A549 (cell line): Measurements from ENCODE around the gene TRIM47. TPM values are rescaled to one million over a fixed set of nuclear protein-coding genes. Genes with fewer than 3 reads are reported as not detected.

Experiments
- ATAC-seq, 2 experiments: fragments of 200-7000 bp in 1 of 2; fragments of >200 bp in 1 of 2; cut with Nextera tagmentation in 1 of 2; cut with Tn5 transposase in 1 of 2; 3 replicates each; pipeline versions ENCODE4 v1.8.0 to v1.9.1; 2018 to 2020; ENCODE audit warnings: mild to moderate bottlenecking in 1 of 2, moderate library complexity in 1 of 2
- CTCF ChIA-PET: fragments of 300-600 bp; sonication (Branson Sonifier 250); formaldehyde crosslinking; extraction: SDS; loops from one replicate; lab custom pipeline; 2021; ENCODE audit warnings: antibody characterized with exemption, inconsistent platforms; lab: Yijun Ruan, JAX
- POLR2A ChIA-PET: fragments of 350-600 bp; formaldehyde crosslinking; extraction: SDS; loops from one replicate; lab custom pipeline; 2021; ENCODE audit warnings: antibody characterized with exemption, inconsistent platforms; lab: Yijun Ruan, JAX
- DNase-seq, 2 experiments: peaks; one replicate each; pipeline versions ENCODE4 v3.0.0 to v3.0.0-alpha.2; 2011 to 2016; ENCODE audit warnings: low read depth in 1 of 2, low spot score in 1 of 2
- FAIRE-seq: peaks from 2 replicates; lab custom pipeline; 2011; peaks lifted over from hg19 to GRCh38; lab: Jason Lieb, UNC
- H3K27ac ChIP-seq, 2 experiments: fragments of >200 bp; sonication (Bioruptor Twin); formaldehyde crosslinking; 3 replicates each; pipeline ENCODE4 v1.5.1; 2016 to 2017
- H3K4me1 ChIP-seq: fragments of >200 bp; sonication (Bioruptor Twin); formaldehyde crosslinking; 3 replicates; pipeline ENCODE4 v1.6.1; 2016
- H3K4me2 ChIP-seq: fragments of >200 bp; sonication (Bioruptor Twin); formaldehyde crosslinking; 3 replicates; pipeline ENCODE4 v1.6.1; 2016
- H3K4me3 ChIP-seq: fragments of >200 bp; sonication (Bioruptor Twin); formaldehyde crosslinking; 3 replicates; pipeline ENCODE4 v1.5.1; 2016
- H3K9me3 ChIP-seq: fragments of >200 bp; sonication (Bioruptor Twin); formaldehyde crosslinking; 3 replicates; pipeline ENCODE4 v1.6.1; 2016
- EP300 ChIP-seq, 2 experiments: fragments of >200 bp; sonication (Bioruptor Twin); formaldehyde crosslinking; IDR thresholded peaks; 2 replicates in 1 of 2; 3 replicates in 1 of 2; pipeline ENCODE4 v1.6.1; 2016 to 2017
- GATA3 ChIP-seq: IDR thresholded peaks from 2 replicates; pipeline ENCODE4 v1.6.1; 2012; ENCODE audit warnings: borderline replicate concordance
- HEYL ChIP-seq: fragments of 250-450 bp; sonication (Bioruptor Pico); IDR thresholded peaks from 2 replicates; pipeline ENCODE4 v1.8.0; 2021; ENCODE audit warnings: mild to moderate bottlenecking, moderate library complexity
- JUN ChIP-seq, 2 experiments: fragments of >200 bp; sonication (Bioruptor Twin); formaldehyde crosslinking; IDR thresholded peaks; 2 replicates in 1 of 2; 3 replicates in 1 of 2; pipeline ENCODE4 v1.6.1; 2016 to 2017
- JUNB ChIP-seq: fragments of >200 bp; sonication (Bioruptor Twin); formaldehyde crosslinking; IDR thresholded peaks from 2 replicates; pipeline ENCODE4 v1.6.1; 2016
- KDM1A ChIP-seq: fragments of 200-600 bp; sonication (generic); IDR thresholded peaks from 2 replicates; pipeline ENCODE4 v1.6.1; 2016; ENCODE audit warnings: low read depth, mild to moderate bottlenecking
- KDM5A ChIP-seq: fragments of 200-600 bp; sonication (generic); IDR thresholded peaks from 2 replicates; pipeline ENCODE4 v1.6.1; 2016; ENCODE audit warnings: antibody characterized with exemption, mild to moderate bottlenecking
- MAFK ChIP-seq: fragments of 450-650 bp; IDR thresholded peaks from 2 replicates; pipeline ENCODE4 v1.6.1; 2014; ENCODE audit not compliant: partially characterized antibody
- NFE2L2 ChIP-seq: fragments of 150-350 bp; conservative IDR thresholded peaks from 2 replicates; pipeline ENCODE4 v1.6.1; 2014; ENCODE audit warnings: low read length
- NPAS2 ChIP-seq: fragments of 250-450 bp; sonication (Bioruptor Pico); IDR thresholded peaks from 2 replicates; pipeline ENCODE4 v1.8.0; 2022; ENCODE audit warnings: mild to moderate bottlenecking, moderate library complexity, borderline replicate concordance
- NR3C1 ChIP-seq: fragments of >200 bp; sonication (Bioruptor Twin); formaldehyde crosslinking; IDR thresholded peaks from 3 replicates; pipeline ENCODE4 v1.6.1; 2017
- POLR2A ChIP-seq: IDR thresholded peaks from 2 replicates; pipeline ENCODE4 v1.6.1; 2012; ENCODE audit warnings: mild to moderate bottlenecking, low read length
- POLR2AphosphoS2 ChIP-seq: conservative IDR thresholded peaks from 2 replicates; pipeline ENCODE4 v1.6.1; 2012; ENCODE audit warnings: low read length, improper control_type of control experiment, inconsistent platforms
- RARB ChIP-seq: fragments of 250-450 bp; sonication (Bioruptor Pico); IDR thresholded peaks from 2 replicates; pipeline ENCODE4 v1.8.0; 2021; ENCODE audit warnings: mild to moderate bottlenecking, moderate library complexity
- REST ChIP-seq: fragments of 200-600 bp; sonication (generic); IDR thresholded peaks from 2 replicates; pipeline ENCODE4 v1.6.1; 2016; ENCODE audit warnings: antibody characterized with exemption, mild to moderate bottlenecking, moderate library complexity
- RFX5 ChIP-seq: fragments of 450-650 bp; IDR thresholded peaks from 2 replicates; pipeline ENCODE4 v1.7.1; 2014; ENCODE audit warnings: antibody characterized with exemption, mild to moderate bottlenecking, moderate library complexity
- SMC3 ChIP-seq: fragments of >200 bp; sonication (Bioruptor Twin); formaldehyde crosslinking; IDR thresholded peaks from 3 replicates; pipeline ENCODE4 v1.6.1; 2018; ENCODE audit warnings: inconsistent platforms
- USF2 ChIP-seq: fragments of 450-650 bp; IDR thresholded peaks from 2 replicates; pipeline ENCODE4 v1.6.1; 2014; ENCODE audit warnings: antibody characterized with exemption
- WGBS: methylation state at CpG from one replicate; pipeline ENCODE4 v1.1.6; 2017; ENCODE audit errors: missing lambda C conversion rate; 5-methylcytosine and 5-hydroxymethylcytosine counted together
- polyA plus RNA-seq, 4 experiments: library from polyadenylated mRNA; depleted of rRNA in 3 of 4; stranded (reverse); fragments of >200 nt; fragmentation: RNase III in 1 of 4; extraction: RNeasy Plus Mini Kit Qiagen cat#74134 plus additional on column Dnase treatment in 1 of 4; gene quantifications; 2 replicates in 3 of 4; 3 replicates in 1 of 4; pipeline ENCODE4 v1.2.3, GENCODE V29; 2011 to 2017

The TRIM47 gene
- polyA plus RNA-seq, 2 of the 4 experiments (the other 2 are of a cell fraction) = 19.6 to 46.6 TPM

- ATAC-seq = no peak
- peaks cover 5% of the 10 kb centered on the region; the same call in 1 of the 3 replicates for H3K4me1 ChIP-seq
- H3K9me3 ChIP-seq = no peaks in the 10 kb centered on the region
- CTCF ChIA-PET = interaction anchor here (0.6 to 37.0 kb wide), 26 partner anchors 3 to 423 kb away, joined by 3 to 691 read pairs (median 5); partner anchors contain the start of genes GALK1, SMIM5, TRIM47 and UNC13D
- 86% methylated on average over 7 of the region's 7 CpGs for WGBS
- TF ChIP-seq POLR2AphosphoS2 (no peak), POLR2A (no peak), RARB (CRISPR knock-in tag) (no peak), REST (no peak), JUN (IDR thresholded peaks at IDR 0.05) (0 out of 5 replicates have a peak, but pooled peaks of 1 of the 2 experiments have one; percentile 23), JUNB (no peak), NFE2L2 (no peak), HEYL (CRISPR knock-in tag) (no peak)
- no peak for DNase-seq
- H3K4me2 ChIP-seq = no peak overlapping the region
- FAIRE-seq = no peak
- POLR2A ChIA-PET = interaction anchor here (1.5 kb wide), 1 partner anchor 50 kb away, joined by 5 read pairs; no protein-coding TSS in a partner anchor
- H3K27ac ChIP-seq = no peak overlapping the region
- no peak overlapping the region for H3K4me3 ChIP-seq
These were observed 48.6 kb downstream of the TRIM47 start for GRCh38 chr17:75829747-75830146.

GRCh38 chr17:75828741-75829140, 49.6 kb downstream of the TRIM47 start:
- FAIRE-seq = no peak
- no peak overlapping the region for H3K27ac ChIP-seq

More at GRCh38 chr17:75828741-75829140, 49.6 kb downstream of the TRIM47 start:
- ChIA-PET POLR2A (no interaction called here), CTCF (interaction anchor here (0.6 to 37.0 kb wide), 17 partner anchors 2 to 195 kb away, joined by 3 to 691 read pairs (median 6); partner anchors contain the start of genes GALK1, SMIM5, TRIM47 and UNC13D)
- WGBS = 94% methylated on average over 19 of the region's 19 CpGs
- Histone ChIP-seq H3K4me1 (peaks cover 5% of the 10 kb centered on the region; the same call in 1 of the 3 replicates), H3K4me3 (no peak overlapping the region), H3K4me2 (no peak overlapping the region), H3K9me3 (no peaks in the 10 kb centered on the region)
- ATAC-seq (no peak), DNase-seq (no peak)
- TF ChIP-seq GATA3 (no peak), SMC3 (no peak), NR3C1 (no peak), KDM5A (no peak), MAFK (no peak), REST (no peak), USF2 (no peak), RFX5 (no peak), EP300 (IDR thresholded peaks at IDR 0.05) (no peak), KDM1A (no peak), NPAS2 (no peak)
- TF ChIP-seq, all 56 proteins: peak for 0
